ENCODE results near the gene DUSP22. TPM values are rescaled to one million over a fixed set of nuclear protein-coding genes. Genes with fewer than 3 reads are reported as not detected.

DUSP22 gene
- total RNA-seq, 1 donor, result 43.4 TPM

GRCh38 chr6:308307-308706 is 16.0 kb downstream of the DUSP22 start:
- no peak for DNase-seq (ENCODE audit: low read depth in 2 of 3, low spot score in 2 of 3)

- DNase-seq (ENCODE audit: low read depth in 2 of 3, low spot score in 2 of 3), result no peak
Measured at GRCh38 chr6:308768-309167, 16.5 kb downstream of the DUSP22 start.

GRCh38 chr6:309947-310346 is 17.7 kb downstream of the DUSP22 start:
- DNase-seq (ENCODE audit: low read depth in 2 of 3, low spot score in 2 of 3), result no peak

- DNase-seq (ENCODE audit: low read depth in 2 of 3, low spot score in 2 of 3), result no peak
Measured at GRCh38 chr6:310671-311070, 18.4 kb downstream of the DUSP22 start.

GRCh38 chr6:311679-312220 is 19.5 kb downstream of the DUSP22 start:
- no peak for DNase-seq (ENCODE audit: low read depth in 2 of 3, low spot score in 2 of 3)

- peak in 2 of 3 donors; percentile 39 to 63 for DNase-seq (ENCODE audit: low read depth in 2 of 3, low spot score in 2 of 3)
Measured at GRCh38 chr6:313087-313486, 20.8 kb downstream of the DUSP22 start.

- DNase-seq (ENCODE audit: low read depth in 2 of 3, low spot score in 2 of 3), result no peak
Measured at GRCh38 chr6:313917-314316, 21.6 kb downstream of the DUSP22 start.

- DNase-seq (ENCODE audit: low read depth in 2 of 3, low spot score in 2 of 3), result no peak
Measured at GRCh38 chr6:314377-314776, 22.1 kb downstream of the DUSP22 start.

GRCh38 chr6:315226-315625 is 22.9 kb downstream of the DUSP22 start:
- DNase-seq (ENCODE audit: low read depth in 2 of 3, low spot score in 2 of 3), result no peak

GRCh38 chr6:315921-316752 is 23.9 kb downstream of the DUSP22 start:
- DNase-seq (ENCODE audit: low read depth in 2 of 3, low spot score in 2 of 3), result no peak

GRCh38 chr6:316753-317038 is 24.4 kb downstream of the DUSP22 start:
- no peak for DNase-seq (ENCODE audit: low read depth in 2 of 3, low spot score in 2 of 3)

- no peak for DNase-seq (ENCODE audit: low read depth in 2 of 3, low spot score in 2 of 3)
Measured at GRCh38 chr6:317060-317447, 24.8 kb downstream of the DUSP22 start.

GRCh38 chr6:317448-318144 is 25.3 kb downstream of the DUSP22 start:
- no peak for DNase-seq (ENCODE audit: low read depth in 2 of 3, low spot score in 2 of 3)

- DNase-seq (ENCODE audit: low read depth in 2 of 3, low spot score in 2 of 3), result no peak
Measured at GRCh38 chr6:318243-318890, 26.1 kb downstream of the DUSP22 start.

- DNase-seq (ENCODE audit: low read depth in 2 of 3, low spot score in 2 of 3), result no peak
Measured at GRCh38 chr6:319177-320131, 27.2 kb downstream of the DUSP22 start.

- DNase-seq (ENCODE audit: low read depth in 2 of 3, low spot score in 2 of 3), result no peak
Measured at GRCh38 chr6:320351-321157, 28.3 kb downstream of the DUSP22 start.

- no peak for DNase-seq (ENCODE audit: low read depth in 2 of 3, low spot score in 2 of 3)
Measured at GRCh38 chr6:321158-321438, 28.8 kb downstream of the DUSP22 start.

- DNase-seq (ENCODE audit: low read depth in 2 of 3, low spot score in 2 of 3), result no peak
Measured at GRCh38 chr6:321536-322258, 29.4 kb downstream of the DUSP22 start.

GRCh38 chr6:322259-322930 is 30.1 kb downstream of the DUSP22 start:
- DNase-seq (ENCODE audit: low read depth in 2 of 3, low spot score in 2 of 3), result no peak

Measured in hematopoietic multipotent progenitor cell (in vitro differentiated cells).